NCI-H1436 (cell line): Measurements from ENCODE around the gene ACE2.
"Not testable (repeated sequence)": the region's sequence is repeated elsewhere in the genome, so short reads cannot be mapped to it uniquely, and the experiment has no call there.

Source experiments
- DNase-seq: peaks from one replicate; lab custom pipeline; 2025; lab: John Stamatoyannopoulos, UW

ACE2 gene

DNA sequence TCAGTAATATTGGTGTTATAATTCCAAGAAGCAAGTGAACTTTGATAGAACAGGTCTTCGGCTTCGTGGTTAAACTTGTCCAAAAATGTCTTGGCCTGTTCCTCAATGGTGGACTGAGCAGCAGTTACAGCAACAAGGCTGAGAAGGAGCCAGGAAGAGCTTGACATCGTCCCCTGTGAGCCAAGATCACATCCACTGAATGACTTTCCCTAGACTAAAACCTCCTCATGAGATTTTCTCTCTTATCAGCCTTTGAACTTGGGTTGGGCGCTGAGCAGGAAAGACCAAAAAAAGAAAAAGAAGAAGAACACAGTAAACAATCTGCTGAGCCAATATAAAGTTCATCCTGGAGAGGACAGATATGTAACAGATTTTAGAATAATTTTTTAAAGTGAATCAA lies at the start of gene ACE2:
ACE2 (minus strand) TSS at position 216 of the 400 bp plus-strand sequence; CDS start at position 167, 49 bp downstream.
- DNase-seq, result no peak

- DNase-seq, result not testable (repeated sequence)
Measured at GRCh38 chrX:15647510-15647909, 46.8 kb upstream of the ACE2 start.

DNA sequence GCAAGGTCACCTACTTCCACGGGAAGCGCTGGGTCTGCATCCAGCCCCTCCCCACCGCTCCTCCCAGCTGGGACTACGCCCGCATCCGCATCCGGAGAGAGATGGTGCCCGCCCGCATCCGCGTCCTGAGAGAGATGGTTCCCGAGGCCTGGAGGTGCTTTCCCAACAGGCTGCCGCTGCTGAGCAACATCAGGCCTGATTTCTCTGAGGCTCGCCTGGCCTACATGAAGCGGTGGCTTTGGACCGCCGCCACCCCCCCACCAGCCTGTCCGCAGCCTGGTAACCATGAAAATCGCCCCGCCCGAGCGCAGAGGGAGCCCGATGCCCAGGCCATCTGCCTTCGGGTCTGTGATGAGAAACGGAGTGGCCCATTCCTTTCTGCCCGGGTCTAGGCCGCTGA lies 45.8 kb upstream of the ACE2 start:
- DNase-seq, result no peak

DNA sequence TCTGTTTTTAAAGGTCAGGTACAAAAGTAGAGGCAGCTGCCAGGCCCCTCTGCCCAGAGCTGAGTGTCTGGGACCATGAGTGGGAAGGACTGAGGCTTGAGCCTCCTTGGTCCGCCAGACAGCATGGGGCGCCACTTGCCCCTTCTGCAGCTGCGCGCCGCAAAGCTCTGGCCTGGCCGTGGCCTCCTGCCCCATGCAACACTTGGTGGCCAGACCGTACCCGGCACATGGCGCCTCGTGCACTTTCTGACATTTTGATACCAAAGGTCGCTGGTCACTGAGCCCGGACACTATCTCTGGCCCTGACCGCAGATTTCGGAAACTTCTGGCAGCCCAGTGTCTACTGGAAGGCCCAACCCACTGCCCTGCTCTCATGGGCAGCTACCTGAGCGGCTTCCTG lies 45.3 kb upstream of the ACE2 start:
- no peak for DNase-seq

DNA sequence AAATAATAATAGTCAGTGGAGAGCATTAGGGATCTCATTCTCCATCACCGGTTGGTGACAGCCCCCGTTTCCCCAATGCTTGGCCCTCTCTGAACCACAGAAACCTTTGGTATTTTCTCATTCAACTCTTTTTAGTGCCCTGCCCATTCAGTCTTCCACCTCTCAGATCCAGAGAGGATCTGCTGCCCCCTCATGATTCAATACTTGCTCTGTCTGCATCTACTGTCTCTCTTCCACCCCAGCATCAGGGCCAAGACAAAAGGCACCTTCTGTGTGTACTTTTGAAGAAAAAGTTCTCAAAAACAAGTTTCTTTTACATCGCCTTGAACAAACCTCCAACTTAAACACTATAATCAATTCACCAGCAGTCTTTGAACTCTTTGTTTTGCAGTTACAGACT lies 44.5 kb upstream of the ACE2 start:
- no peak for DNase-seq

DNA sequence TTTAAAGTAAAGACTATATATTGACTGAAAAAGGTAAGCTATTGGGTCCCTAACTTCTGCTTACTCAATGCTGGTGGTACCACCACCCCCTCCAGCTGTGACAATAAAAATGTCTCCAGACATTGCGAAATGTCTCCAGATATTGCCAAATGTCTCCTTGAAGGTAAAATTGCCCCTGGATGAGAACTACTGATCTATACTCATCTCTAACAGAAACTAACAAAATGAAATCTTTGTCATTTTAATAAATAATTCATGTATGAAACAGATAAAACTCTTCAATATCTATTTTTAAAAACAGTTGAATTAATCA lies 43.8 kb upstream of the ACE2 start:
- DNase-seq, result no peak

DNA sequence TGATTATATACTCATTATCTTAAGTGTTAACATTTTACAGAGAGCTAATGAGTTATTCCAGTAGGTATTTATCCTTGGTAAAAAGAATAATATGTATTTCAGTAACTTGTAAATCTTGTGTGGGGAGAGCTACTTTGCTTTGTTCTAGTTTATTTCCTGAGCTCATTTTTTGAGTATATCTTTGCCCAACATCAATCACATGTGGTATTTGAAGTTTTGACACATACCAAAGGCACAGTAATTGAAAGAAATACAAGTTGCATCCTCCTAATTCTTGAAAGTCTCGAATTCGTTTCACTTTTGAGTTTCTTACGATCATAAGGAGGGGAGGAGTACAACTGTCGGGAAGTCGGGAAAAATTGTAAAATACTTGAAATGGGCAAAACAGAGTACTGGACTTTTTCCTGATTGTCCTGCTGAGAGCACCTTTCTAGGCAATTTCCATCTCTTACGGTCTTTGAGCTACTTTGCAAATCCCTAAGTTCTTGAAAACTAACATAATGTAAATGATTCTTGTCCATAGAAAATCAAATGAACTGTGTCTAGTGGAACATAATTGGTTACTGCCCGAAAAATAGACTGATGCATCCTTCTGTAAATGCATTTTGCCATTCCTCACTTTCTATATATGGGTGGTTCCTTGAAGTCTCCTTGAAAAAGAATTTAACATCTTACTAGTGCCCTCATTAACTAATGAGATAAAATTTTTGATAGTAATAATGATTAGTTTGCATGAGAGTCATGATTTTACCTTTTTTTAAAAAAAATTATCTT lies 43.2 kb upstream of the ACE2 start:
- no peak for DNase-seq

DNA sequence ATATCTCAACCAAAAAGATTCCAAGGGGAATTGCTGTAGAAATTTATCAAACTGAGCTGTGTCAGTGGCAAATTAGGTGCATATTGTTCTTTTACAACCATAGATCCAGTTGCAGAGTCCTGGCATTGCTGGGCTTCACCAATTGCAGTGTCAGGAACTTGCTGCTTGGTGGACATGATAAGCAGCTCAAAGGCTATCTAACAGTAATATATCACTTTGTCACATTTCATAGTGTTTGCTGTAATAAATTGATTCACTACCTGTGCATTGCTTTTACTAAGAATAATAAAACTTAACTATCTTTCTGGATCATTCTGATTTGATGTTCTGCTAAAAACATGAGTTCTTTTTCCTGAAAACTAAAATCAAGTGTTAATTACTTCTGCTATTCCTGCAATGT lies 30.9 kb upstream of the ACE2 start:
- no peak for DNase-seq

- DNase-seq, result no peak
Measured at GRCh38 chrX:15623054-15623453, 22.3 kb upstream of the ACE2 start.

DNA sequence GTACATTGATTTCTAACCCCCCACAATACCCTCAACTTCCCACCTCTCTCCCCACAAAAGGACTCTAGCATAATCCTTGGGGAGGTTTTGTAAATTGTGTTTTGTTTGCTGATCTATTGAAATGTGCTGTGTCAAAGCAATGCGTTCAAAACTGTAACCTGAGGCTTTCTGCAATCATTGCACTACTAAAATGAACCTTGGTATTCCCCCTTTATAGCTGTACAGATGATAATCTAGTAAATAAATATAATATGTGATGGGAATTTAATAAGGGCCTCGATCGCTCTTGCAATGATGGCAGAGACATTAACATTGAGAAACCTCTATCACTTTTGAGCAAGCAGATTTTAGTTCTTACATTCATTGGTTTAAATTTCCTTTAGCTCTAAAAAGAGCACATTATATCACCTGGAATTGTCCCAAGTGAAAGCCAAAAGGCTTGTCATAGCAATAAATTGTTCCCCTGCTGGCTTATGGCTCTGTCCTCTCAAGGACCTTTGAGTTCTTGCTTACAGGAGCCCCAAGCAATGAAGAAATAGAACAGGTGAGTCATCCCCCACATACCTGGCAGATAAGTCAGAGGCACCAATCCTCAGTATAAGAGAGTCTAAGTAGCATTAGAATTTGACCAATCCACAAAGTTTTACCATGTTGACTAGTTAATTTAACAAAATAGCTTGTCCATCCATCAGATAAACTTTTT lies 18.4 kb upstream of the ACE2 start:
- peak; percentile 1 for DNase-seq

DNA sequence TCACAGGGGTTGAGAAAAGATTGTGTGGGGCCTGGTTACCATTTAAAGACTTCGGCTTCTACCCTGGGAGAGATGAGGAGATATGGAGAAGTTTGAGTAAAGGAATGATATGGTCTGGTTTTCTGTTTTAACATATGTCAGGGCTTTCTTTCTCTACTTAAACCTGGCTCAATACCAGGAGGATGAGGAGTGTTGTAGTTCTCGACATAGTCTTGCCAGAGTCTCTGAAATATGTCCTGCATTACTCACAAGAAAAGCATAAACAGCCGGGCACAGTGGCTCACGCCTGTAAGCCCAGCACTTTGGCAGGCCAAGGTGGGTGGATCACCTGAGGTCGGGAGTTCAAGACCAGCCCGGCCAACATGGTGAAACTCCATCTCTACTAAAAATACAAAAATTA lies 16.4 kb upstream of the ACE2 start:
- DNase-seq, result no peak

DNA sequence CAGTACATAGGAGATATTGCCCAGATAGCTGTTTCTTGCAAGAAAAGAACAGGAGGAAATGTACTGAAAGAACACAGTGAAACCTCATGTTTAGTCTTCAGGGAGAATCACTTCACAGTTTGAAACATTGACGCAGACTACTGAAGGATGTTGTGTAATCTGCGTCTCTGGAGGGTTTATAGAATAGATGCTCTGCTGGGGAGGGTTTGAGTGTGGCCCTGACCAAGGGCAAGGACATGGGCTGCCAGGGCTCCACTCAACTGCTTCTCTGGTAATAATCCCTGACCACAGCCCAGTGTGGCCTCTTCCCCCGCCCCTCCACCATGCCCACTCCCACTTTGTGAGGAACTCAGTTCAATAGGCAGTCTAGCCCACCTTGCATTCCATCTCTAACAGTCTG lies 15.8 kb upstream of the ACE2 start:
- no peak for DNase-seq

GRCh38 chrX:15607067-15607466 lies 6.3 kb upstream of the ACE2 start:
- no peak for DNase-seq

- no peak for DNase-seq
Measured at GRCh38 chrX:15606136-15606535, 5.4 kb upstream of the ACE2 start.

DNA sequence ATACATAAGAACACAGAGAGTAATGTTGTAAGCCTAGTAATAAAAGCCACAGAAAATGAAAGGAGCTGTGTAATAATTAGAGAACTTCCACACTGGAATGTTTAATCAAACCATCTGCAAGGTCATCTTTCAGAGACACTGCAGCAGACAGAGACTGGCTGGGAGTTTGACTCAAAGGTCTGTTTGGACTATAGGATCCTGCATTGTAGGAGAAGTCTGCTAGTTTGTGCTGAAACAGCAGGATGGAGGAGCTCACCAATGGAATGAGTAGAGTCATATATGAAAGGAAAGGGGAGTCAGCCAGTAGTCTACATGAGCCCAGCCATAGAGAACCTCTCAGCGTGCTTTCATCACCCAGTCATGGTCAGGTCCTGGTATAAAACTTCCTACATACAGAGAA lies 4.5 kb upstream of the ACE2 start:
- DNase-seq, result no peak

- DNase-seq, result no peak
Measured at GRCh38 chrX:15602761-15603160, 2.0 kb upstream of the ACE2 start.

GRCh38 chrX:15601932-15602331 lies 1.2 kb upstream of the ACE2 start:
- no peak for DNase-seq

DNA sequence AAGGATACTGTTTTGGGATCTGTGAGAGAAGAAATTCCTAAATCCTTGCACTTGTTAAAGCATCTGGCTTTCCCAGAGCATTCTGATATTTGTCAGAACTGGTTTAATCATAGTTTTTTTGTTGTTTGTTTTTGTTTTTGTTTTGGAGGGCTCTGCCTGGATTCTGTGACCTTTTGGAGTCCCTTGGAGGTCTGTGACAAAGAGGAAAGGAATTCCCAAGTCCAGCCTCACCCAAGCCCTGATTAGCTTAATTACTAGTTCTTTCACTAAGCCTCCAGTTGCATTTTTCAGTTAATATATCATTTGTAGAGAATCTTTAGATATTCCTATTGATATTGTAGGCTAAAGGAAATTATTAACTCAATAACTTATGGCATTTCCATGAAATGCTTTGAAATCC lies 711 bp downstream of the ACE2 start:
- no peak for DNase-seq

GRCh38 chrX:15599461-15599860 lies 1.3 kb downstream of the ACE2 start:
- DNase-seq, result no peak

- DNase-seq, result no peak
Measured at GRCh38 chrX:15598026-15598425, 2.7 kb downstream of the ACE2 start.

- DNase-seq, result no peak
Measured at GRCh38 chrX:15594371-15594770, 6.4 kb downstream of the ACE2 start.

DNA sequence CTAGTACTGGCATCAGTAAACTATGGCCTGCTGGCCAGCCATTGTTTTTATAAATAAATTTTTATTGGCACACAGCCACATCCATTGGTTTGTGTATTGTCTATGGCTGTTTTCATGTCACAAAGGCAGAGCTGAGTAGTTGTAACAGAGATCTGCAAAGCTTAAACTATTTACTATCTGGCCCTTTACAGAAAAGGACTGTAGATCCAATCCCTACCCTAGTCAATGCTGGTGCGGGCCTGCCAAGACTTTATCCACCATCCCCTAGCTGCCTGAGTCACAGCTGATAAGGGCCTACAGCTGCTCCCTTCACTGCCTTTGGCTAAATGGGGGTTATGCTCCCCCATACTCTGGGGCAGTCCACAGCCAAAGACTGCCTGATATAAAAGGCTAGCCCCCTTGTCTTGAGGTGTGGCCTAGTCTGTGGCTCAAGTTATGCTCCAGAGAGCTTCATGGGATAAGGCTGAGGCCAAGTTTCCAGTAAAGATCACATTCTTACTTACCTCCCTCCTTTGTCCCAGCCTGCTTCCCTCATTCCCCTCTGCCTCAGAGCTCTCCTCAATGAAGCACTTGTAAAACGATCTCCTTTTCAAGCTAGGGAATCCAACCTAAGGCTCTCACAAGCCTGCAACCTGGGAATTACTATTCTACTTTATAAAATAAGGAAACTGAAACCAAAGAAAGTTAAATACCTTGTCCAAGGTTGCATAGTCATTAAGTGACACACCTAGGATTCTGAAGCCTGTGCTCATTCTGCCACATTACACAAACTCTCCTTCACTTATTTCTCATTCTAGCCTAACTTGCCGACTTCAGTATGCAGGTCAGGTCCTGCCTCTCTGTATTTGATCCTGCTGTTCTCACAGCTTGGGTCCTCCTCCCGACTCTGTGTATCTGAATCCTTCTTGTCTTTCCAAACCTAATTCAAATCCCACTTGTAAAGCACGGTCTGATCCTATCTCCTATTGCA lies 20.7 kb downstream of the ACE2 start:
- DNase-seq, result no peak

GRCh38 chrX:15576019-15576418 lies 24.7 kb downstream of the ACE2 start:
- DNase-seq, result no peak
